GM18526 (cell line): Measurements from ENCODE around the gene APC.

ENCODE experiments used
- POLR2A ChIP-seq: IDR thresholded peaks from 3 replicates; pipeline ENCODE4 v1.6.1; 2011; ENCODE audit not compliant: insufficient read length; ENCODE audit errors: extremely low read depth

The APC gene

DNA sequence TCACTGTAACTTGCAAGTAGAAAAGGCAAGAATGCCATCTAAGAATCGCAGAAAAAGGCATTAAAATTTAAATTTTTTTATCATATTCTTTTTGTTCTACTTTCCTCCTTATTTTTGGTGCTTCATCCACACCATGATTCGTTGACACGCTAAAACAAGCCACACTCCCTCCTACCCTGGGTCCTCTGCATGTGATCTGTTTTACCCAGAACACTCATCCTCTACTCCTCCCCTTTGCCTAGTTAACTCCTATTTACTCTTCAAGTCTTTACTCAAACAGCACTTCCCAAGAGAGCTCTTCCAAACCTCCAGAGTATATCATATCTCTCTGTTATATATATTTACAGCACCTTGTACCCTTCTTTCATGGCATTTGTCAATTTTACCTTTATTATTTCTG lies 62.0 kb downstream of the APC start:
- no peak for TF ChIP-seq POLR2A

DNA sequence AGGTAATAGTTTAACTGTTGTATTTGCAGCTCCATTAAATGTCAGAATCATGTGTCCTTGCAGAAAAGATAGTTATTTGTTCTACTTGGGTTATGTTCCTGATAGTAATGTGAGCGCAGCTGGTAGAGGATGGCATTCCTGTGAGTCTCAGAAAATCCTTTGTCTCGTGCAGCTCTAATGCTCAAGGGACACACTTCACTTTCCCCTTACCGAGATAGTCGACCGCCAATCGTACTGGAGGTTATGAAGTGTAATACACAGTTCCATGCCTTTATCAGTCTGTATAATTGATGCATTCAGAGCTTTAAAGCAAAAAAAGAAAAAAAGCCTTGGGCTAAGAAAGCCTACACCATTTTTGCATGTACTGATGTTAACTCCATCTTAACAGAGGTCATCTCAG lies 63.2 kb downstream of the APC start:
- TF ChIP-seq POLR2A = no peak

DNA sequence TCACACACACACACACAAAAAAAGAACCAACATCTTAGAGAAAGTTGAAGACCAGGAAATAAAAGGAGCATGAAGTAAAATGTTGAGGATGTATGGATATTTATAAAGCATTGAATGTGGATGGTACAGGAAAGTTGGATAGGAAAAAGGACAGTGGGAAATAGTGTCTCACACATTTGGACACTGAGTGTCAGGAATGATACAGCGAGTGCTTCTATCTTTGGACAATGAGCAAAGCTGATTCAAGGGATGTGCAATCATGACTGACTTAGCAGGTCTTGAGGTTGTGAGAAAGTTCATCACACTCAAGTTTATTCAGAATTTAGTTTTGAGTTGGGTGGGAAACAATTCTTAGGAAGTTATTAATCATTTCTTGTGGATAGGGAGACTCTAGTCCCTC lies 73.3 kb downstream of the APC start:
- TF ChIP-seq POLR2A = no peak

DNA sequence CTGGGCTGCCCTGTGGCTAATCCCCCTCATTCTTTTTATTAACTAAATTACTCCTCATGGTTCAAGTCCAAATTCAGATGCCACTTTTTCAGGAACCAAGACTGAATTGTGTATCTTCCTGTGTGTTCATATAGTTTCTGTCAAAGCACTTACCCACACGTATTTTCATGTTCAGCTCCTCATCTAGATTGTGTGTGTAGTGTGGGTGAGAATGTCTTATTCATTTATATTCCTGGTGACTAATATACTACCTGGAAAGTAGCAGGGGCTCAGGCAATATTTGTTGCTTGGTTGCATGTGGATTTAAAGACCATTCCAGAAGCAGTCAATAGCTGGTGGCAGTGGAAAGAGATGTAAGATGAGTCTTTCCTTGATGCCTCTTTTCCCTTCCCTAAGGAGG lies 74.9 kb downstream of the APC start:
- no peak for TF ChIP-seq POLR2A

DNA sequence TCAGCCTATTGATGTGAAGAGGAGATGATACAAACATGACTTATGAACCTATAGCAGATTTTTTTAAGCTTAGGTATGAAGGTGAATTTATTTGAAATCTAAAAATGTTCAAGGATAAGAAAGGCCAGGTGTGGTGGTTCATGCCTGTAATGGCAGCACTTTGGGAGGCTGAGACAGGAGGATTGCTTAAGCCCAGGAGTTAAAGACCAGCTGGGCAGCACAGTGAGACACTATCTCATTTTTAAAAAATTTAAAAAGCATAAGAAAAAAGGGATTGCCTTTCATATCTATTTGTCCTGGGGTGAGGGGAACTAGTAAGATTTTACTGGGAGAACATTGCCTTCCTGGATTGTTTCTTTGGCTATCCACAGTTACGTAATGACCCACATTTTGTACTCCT lies 82.6 kb downstream of the APC start:
- TF ChIP-seq POLR2A = no peak

DNA sequence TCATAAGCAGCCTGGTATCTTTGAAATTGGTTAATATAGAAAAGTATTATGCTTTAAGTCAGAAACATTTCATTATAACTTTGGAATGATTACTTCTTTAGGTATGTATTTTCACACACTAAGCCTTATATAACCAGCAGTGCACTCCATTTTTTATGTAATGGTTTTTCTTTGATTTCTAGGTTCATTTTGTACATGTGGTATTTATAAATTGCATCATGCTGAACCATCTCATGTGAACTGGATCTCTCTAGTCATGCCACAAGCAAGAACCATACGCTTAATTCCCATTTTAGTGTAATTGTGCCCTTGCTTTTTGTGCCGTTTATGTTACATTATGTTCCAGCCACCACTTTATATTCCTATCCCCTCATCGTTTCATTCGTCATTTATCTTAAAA lies 84.8 kb downstream of the APC start:
- TF ChIP-seq POLR2A = no peak

DNA sequence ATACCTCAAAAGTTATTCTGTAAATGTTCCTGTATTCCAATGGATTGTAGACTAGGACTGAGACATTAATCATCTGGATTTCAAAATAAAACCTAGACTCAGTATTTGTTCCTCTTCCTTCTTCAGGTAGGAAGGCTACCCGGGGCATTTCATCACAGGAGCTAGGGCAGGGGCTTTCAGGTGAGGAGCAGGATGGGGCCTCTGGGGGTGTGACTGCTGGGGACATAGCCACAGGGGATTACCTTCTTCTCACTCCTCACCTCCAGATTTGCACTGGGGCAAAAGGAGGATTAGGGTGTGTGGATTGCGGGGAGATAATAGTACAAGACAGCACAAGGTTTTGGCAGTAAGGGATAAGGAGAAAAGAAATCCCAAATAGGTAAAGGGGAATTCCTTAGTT lies 85.5 kb downstream of the APC start:
- no peak for TF ChIP-seq POLR2A

DNA sequence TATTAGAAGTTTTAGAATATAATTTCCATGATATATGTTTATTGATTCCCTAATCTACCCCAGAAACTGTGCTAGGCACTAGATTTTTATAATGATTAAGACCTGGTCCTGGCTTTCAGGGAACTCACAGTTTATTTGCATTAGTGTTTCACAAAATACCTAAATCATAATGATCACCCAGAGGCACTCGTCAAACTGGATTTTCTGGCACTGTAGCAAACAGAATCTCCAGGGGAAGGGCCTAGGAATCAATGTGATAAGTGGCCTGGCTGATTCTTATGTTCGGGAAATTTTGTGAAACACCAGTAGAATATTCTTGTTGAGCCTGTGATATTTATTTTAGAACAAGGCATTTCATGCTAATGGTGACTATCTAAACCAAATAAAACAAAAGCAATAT lies 86.0 kb downstream of the APC start:
- no peak for TF ChIP-seq POLR2A

DNA sequence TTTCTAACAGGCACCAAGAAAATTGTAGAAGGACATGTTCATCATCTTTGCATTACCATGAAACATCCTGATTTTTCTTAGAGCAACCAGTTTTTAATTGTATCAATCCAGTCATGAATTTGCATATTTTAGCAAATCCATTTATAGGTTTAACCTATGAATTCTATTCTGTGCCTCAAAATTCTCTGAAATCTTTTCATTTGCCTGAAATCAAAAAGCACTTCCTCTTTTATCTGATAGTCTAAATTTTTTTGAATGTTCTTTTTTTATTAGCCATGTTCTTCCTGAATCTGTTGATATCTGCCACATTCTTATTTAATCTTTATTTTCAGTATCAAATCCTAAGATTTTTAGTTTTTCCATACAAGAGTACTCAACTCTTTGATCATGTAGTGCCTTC lies 86.5 kb downstream of the APC start:
- TF ChIP-seq POLR2A = no peak

DNA sequence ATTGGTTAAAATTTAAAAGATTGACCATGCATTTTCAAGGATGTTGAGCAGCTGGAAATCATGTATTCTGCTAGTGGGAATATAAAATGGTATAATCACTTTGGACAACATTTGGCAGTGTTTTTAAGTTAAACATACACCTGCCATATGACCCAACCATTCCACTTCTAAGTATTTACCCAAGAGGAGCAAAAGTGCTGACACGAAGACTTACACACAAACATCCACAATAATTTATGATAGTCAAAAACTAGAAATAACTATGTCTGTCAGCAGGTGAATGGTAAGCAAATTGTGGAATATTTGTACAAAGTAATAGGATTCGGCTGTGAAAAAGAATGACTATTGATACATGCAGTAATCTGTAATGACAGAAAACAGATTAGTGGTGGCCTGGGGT lies 92.7 kb downstream of the APC start:
- TF ChIP-seq POLR2A = no peak

DNA sequence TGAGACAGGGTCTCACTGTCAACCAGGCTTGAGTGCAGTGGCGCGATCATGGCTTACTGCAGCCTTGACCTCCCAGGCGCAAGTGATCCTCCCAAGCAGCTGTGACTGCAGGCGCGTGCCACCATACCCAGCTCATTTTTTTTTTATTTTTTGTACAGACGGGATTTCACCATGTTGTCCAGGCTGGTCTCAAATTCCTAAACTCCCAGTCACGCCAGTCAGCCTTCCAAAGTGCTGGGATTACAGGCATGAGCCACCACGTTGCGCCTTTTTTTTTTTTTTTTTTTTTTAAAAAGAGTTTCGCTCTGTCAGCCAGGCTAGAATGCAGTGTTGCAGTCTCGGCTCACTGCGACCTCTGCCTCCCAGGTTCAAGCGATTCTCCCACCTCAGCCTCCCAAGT lies 96.3 kb downstream of the APC start:
- TF ChIP-seq POLR2A = no peak

DNA sequence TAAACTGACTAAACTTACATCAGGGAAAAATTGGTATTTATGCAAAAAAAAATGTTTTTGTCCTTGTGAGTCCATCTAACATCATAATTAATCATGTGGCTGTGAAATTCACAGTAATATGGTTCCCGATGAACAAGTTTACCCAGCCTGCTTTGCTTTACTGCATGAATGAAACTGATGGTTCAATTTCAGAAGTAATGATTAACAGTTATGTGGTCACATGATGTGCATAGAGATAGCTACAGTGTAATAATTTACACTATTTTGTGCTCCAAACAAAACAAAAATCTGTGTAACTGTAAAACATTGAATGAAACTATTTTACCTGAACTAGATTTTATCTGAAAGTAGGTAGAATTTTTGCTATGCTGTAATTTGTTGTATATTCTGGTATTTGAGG lies 106.8 kb downstream of the APC start:
- no peak for TF ChIP-seq POLR2A

DNA sequence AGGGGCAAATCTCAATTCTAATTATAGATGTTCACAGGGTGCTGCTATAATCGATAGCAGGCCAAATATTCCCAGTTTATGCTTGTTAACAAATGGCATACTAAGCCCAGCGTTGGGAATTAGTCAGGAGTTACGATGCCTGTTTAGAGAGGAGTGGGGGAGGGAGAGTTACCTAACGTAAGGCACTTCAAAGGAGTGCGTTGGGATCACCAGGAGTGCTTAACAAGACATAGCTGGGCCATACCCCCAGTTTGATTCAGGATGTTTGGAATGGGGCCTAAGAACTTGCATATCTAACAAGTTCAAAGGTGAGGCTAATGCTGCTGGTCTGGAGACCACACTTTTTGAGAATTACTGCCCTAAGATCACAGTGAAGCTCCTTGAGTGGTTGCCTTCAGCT lies 108.9 kb downstream of the APC start:
- TF ChIP-seq POLR2A = no peak

DNA sequence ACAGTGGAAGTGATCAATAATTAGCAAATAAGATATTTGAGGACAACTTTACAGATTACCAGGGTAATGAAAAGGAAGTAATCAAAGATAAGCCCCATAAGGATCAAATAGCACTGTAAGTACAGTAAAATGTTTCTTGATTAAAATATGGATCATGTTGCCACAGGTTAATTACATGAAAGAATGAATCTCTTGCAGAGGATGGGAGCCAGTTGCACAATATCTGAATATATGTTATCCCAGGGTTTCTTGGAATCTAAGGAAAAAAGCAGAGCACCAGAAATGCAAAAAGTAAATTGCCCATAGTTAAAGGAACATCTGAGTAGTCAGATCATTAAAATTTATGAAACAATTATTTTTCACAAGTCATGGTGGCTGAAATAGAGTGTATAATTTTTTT lies 109.6 kb downstream of the APC start:
- no peak for TF ChIP-seq POLR2A

DNA sequence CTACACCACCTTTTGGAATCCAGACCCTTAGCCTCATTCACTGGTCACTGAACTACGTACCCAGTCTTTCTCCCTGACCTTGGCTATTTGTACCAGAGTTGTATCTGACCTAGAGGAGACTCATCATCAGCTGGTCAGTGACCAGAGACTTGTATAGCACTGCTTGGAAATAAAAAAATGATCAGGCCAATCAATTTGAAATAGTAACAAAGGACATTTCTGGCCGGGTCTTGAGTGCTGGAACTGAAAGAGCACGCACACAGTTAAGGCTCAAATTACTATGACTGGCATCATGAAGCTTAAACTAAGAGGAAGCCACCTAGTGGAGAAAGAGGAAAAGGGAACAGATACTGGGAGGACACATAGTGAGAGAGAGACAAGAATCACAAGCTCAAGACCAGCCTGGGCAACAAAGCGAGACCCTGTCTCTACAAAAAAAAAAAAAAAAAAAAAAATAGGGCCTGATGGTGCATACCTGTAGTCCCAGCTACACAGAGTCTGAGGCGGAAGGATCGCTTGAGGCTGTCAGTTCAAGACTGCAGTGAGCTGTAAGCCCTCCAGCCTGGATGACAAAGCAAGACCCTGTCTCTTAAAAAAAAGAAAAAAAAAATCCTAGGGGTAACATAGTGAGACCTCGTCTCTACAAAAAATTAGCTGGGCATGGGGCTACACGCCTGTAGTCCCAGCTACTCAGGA lies 110.6 kb downstream of the APC start:
- no peak for TF ChIP-seq POLR2A

DNA sequence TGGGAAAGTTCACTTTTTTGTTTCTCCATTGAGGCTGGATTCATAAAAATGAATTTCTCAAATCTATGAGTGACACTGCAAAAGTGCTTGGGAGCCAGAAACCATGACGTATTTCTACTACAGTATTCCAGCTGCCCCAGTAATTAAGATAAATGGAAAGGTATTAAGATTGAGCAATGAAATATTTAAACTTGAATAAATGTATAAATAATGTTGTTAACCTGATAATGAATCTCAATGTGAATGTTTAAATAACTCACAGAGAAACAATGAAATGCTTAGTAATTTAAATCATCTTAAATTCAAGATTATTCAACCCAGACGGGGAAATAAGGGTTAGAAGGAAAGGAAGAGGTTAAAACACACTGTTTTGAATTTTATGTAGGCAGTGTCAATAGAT lies 112.2 kb downstream of the APC start:
- TF ChIP-seq POLR2A = no peak

DNA sequence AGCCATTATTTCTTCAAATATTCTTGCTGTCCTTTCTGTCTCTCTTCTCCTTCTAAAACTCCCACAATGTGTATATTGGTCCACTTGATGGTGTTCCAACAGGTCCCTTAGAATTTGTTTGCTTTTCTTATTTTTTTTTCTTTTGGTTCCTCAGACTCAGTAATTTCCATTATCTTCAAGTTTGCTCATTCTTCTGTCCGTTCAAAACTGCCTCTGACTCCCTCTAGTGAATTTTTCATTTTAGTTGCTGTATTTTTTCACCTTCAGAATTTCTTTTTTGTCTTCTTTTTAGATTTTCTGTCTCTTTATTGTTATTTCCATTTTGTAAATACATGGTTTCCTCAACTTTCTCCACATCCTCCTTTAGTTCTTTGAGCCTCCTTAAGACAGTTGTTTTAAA lies 117.0 kb downstream of the APC start:
- no peak for TF ChIP-seq POLR2A

DNA sequence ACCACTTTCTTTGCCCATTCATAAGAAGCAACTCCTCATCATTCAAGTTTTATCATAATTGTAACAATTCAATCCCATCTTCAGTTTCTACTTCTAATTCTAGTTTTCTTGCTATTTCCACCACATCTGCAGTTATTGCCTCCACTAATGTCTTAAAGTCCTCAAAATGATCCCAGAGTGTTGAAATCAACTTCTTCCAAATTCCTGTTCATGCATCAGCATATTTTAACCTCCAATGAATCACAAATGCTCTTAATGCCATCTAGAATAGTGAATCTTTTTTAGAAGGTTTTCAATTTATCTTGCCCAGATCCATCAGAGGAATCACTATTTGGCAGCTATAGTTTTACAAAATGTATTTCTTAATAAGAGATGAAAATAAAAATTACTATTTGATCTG lies 120.2 kb downstream of the APC start:
- TF ChIP-seq POLR2A = no peak
